Smooth muscle cell (in vitro differentiated cells): ENCODE data around the gene RSPH1. TPM values are rescaled to one million over a fixed set of nuclear protein-coding genes. Genes with fewer than 3 reads are reported as not detected.
A peak's percentile ranks its signal among the peaks of the same experiment; 100 is the strongest.

Source experiments
- DNase-seq: peaks from one replicate; lab custom pipeline; 2025; ENCODE audit not compliant: unreplicated experiment; lab: John Stamatoyannopoulos, UW
- H2AFZ ChIP-seq: fragments of 200-600 bp; sonication (generic); 2 replicates; pipeline ENCODE4 v1.6.0; 2016; ENCODE audit warnings: antibody characterized with exemption, low read depth, mild to moderate bottlenecking
- H3F3A ChIP-seq: fragments of 200-600 bp; sonication (generic); 2 replicates; pipeline ENCODE4 v1.6.0; 2017; ENCODE audit warnings: antibody characterized with exemption, low read depth
- H3K27ac ChIP-seq: fragments of 200-600 bp; sonication (generic); 2 replicates; pipeline ENCODE4 v1.5.1; 2016; ENCODE audit warnings: low read depth, mild to moderate bottlenecking
- H3K27me3 ChIP-seq: fragments of 200-600 bp; sonication (generic); 2 replicates; pipeline ENCODE4 v1.6.1; 2016; ENCODE audit warnings: low read depth, mild to moderate bottlenecking
- H3K36me3 ChIP-seq: fragments of 200-600 bp; sonication (generic); 2 replicates; pipeline ENCODE4 v1.5.1; 2016; ENCODE audit warnings: low read depth
- H3K4me1 ChIP-seq: fragments of 200-600 bp; sonication (generic); 2 replicates; pipeline ENCODE4 v1.5.1; 2016; ENCODE audit warnings: low read depth
- H3K4me2 ChIP-seq: fragments of 200-600 bp; sonication (generic); 2 replicates; pipeline ENCODE4 v1.6.0; 2016; ENCODE audit warnings: mild to moderate bottlenecking
- H3K4me3 ChIP-seq: fragments of 200-600 bp; sonication (generic); 2 replicates; pipeline ENCODE4 v1.5.1; 2016; ENCODE audit warnings: mild to moderate bottlenecking
- H3K79me2 ChIP-seq: fragments of 200-600 bp; sonication (generic); 2 replicates; pipeline ENCODE4 v1.6.0; 2016; ENCODE audit warnings: low read depth, mild to moderate bottlenecking
- H3K9ac ChIP-seq: fragments of 200-600 bp; sonication (generic); 2 replicates; pipeline ENCODE4 v1.6.0; 2016; ENCODE audit warnings: low read depth
- H3K9me3 ChIP-seq: fragments of 200-600 bp; sonication (generic); replicated peaks from 2 replicates; pipeline ENCODE4 v1.5.1; 2016; ENCODE audit warnings: low read depth
- H4K20me1 ChIP-seq: fragments of 200-600 bp; sonication (generic); 2 replicates; pipeline ENCODE4 v1.6.0; 2016; ENCODE audit warnings: low read depth
- CTCF ChIP-seq: fragments of 200-600 bp; sonication (generic); IDR thresholded peaks from 2 replicates; pipeline ENCODE4 v1.5.1; 2017; ENCODE audit warnings: borderline replicate concordance, mild to moderate bottlenecking, antibody characterized with exemption; ENCODE audit not compliant: insufficient read depth, poor library complexity, severe bottlenecking
- WGBS: methylation state at CpG from one replicate; pipeline ENCODE4 v1.1.7; 2016; ENCODE audit warnings: low lambda C conversion rate; 5-methylcytosine and 5-hydroxymethylcytosine counted together
- polyA plus RNA-seq: library from polyadenylated mRNA; unstranded; fragments of >200 nt; fragmentation: Nextera tagmentation; extraction: Ambion mirVana; gene quantifications from 2 replicates; pipeline ENCODE4 v1.2.1, GENCODE V29; 2016
- total RNA-seq: library from RNA; depleted of rRNA; stranded (reverse); fragments of >200 nt; gene quantifications from 2 replicates; pipeline ENCODE4 v1.2.3, GENCODE V29; 2014

Gene RSPH1
- total and polyA plus RNA-seq, 2 experiments from 2014 or later: 0.16 TPM; not detected in 1

- H3K4me1 ChIP-seq: peaks cover 32% of the 10 kb centered on the region
- H3K27ac ChIP-seq: peak overlapping the region; percentile 95
- no peaks in the 10 kb centered on the region for H3K9me3 ChIP-seq
- H3F3A ChIP-seq: peaks cover 10% of the 10 kb centered on the region
- H3K36me3 ChIP-seq: no peaks in the 10 kb centered on the region
- TF ChIP-seq CTCF: no peak
- H3K27me3 ChIP-seq: no peaks in the 10 kb centered on the region
- WGBS: 76% methylated on average over 9 of the region's 9 CpGs
- H3K4me2 ChIP-seq: peak overlapping the region; percentile 65
- peak overlapping the region; percentile 57 for H3K9ac ChIP-seq
- H4K20me1 ChIP-seq: no peaks in the 10 kb centered on the region
- no peak for DNase-seq
- H2AFZ ChIP-seq: no peak overlapping the region
- H3K4me3 ChIP-seq: no peak overlapping the region
- no peaks in the 10 kb centered on the region for H3K79me2 ChIP-seq
Measured at GRCh38 chr21:42525676-42526378, 29.8 kb upstream of the RSPH1 start.

GRCh38 chr21:42525029-42525581, 29.1 kb upstream of the RSPH1 start:
- no peaks in the 10 kb centered on the region for H3K36me3 ChIP-seq
- peak overlapping the region; percentile 87 for H3K9ac ChIP-seq
- 49% methylated on average over 15 of the region's 15 CpGs for WGBS
- peak overlapping the region; percentile 95 for H3K27ac ChIP-seq
- no peak overlapping the region for H2AFZ ChIP-seq
- peaks cover 10% of the 10 kb centered on the region for H3F3A ChIP-seq
- H3K4me2 ChIP-seq: peak overlapping the region; percentile 65
- H3K4me3 ChIP-seq: peak overlapping the region; percentile 14
- no peaks in the 10 kb centered on the region for H3K9me3 ChIP-seq
- no peak for DNase-seq
- H4K20me1 ChIP-seq: no peaks in the 10 kb centered on the region
- H3K27me3 ChIP-seq: no peaks in the 10 kb centered on the region
- TF ChIP-seq CTCF: no peak
- H3K79me2 ChIP-seq: no peaks in the 10 kb centered on the region
- H3K4me1 ChIP-seq: peaks cover 32% of the 10 kb centered on the region

- no peak for TF ChIP-seq CTCF
- H4K20me1 ChIP-seq: no peaks in the 10 kb centered on the region
- H3K4me1 ChIP-seq: peaks cover 32% of the 10 kb centered on the region
- H3F3A ChIP-seq: peaks cover 10% of the 10 kb centered on the region
- H3K27me3 ChIP-seq: no peaks in the 10 kb centered on the region
- H3K36me3 ChIP-seq: no peaks in the 10 kb centered on the region
- H3K4me2 ChIP-seq: peak overlapping the region; percentile 65
- DNase-seq: no peak
- peak overlapping the region; percentile 87 for H3K9ac ChIP-seq
- peak overlapping the region; percentile 73 for H2AFZ ChIP-seq
- no peaks in the 10 kb centered on the region for H3K9me3 ChIP-seq
- no peaks in the 10 kb centered on the region for H3K79me2 ChIP-seq
- H3K4me3 ChIP-seq: peak overlapping the region; percentile 24
- WGBS: 21% methylated on average over 17 of the region's 17 CpGs
- H3K27ac ChIP-seq: peak overlapping the region; percentile 95
Measured at GRCh38 chr21:42524341-42525028, 28.5 kb upstream of the RSPH1 start.
